Measurements from ENCODE around the gene CCNQ.

- TF ChIP-seq ZNF768 (tag by site-specific recombination; IDR thresholded peaks at IDR 0.05) (no peak), CTCF (tag by site-specific recombination; IDR thresholded peaks at IDR 0.05) (no peak), ZNF549 (tag by site-specific recombination; IDR thresholded peaks at IDR 0.05) (no peak), ZSCAN30 (tag by site-specific recombination; IDR thresholded peaks at IDR 0.05) (no peak), RBAK (tag by site-specific recombination; IDR thresholded peaks at IDR 0.05) (no peak), ZBTB20 (tag by site-specific recombination; IDR thresholded peaks at IDR 0.05) (no peak), ZNF23 (tag by site-specific recombination; IDR thresholded peaks at IDR 0.05; ENCODE audit: borderline replicate concordance) (no peak), ZNF830 (tag by site-specific recombination; IDR thresholded peaks at IDR 0.05; ENCODE audit: low read depth) (no peak), ZSCAN23 (tag by site-specific recombination; IDR thresholded peaks at IDR 0.05) (no peak), ZNF701 (tag by site-specific recombination; IDR thresholded peaks at IDR 0.05) (no peak), TCF7L2 (IDR thresholded peaks at IDR 0.05; ENCODE audit: borderline replicate concordance, low read depth, low read length) (no peak), ZNF280D (tag by site-specific recombination; IDR thresholded peaks at IDR 0.05) (no peak), KLF9 (tag by site-specific recombination; IDR thresholded peaks at IDR 0.05; ENCODE audit: low read depth) (no peak), ZNF658 (tag by site-specific recombination; IDR thresholded peaks at IDR 0.05) (no peak)
Measured at GRCh38 chrX:153610836-153611213, 11.9 kb upstream of the CCNQ start.
